Endometrial microvascular endothelial cells (primary cell): ENCODE measurements around the gene FBXO40. TPM values are rescaled to one million over a fixed set of nuclear protein-coding genes. Genes with fewer than 3 reads are reported as not detected.

Source experiments
- in situ Hi-C: cut with HindIII; loops from 2 replicates; pipeline ENCODE4 v1.10.0; 2017; ENCODE audit warnings: low sequenced_read_pairs, low pct_unique_long_range_greater_than_20kb; ENCODE audit errors: inconsistent ontology term
- total RNA-seq: library from RNA; depleted of rRNA; stranded (reverse); fragments of >200 nt; gene quantifications from one replicate; pipeline ENCODE4 v1.2.3, GENCODE V29; 2015; ENCODE audit errors: inconsistent ontology term

The FBXO40 gene
- total RNA-seq, 1 donor from 2014 or later, result not detected

GRCh38 chr3:121658716-121659435 lies 65.7 kb downstream of the FBXO40 start:
- in situ Hi-C loops, result no loop called here

GRCh38 chr3:121659586-121659985 lies 66.4 kb downstream of the FBXO40 start:
- in situ Hi-C loops, result no loop called here

GRCh38 chr3:121660356-121661171 lies 67.4 kb downstream of the FBXO40 start, which contains the start of gene HCLS1:
HCLS1 (minus strand) TSS chr3:121660903; CDS start chr3:121658347, 2,556 bp downstream.
- in situ Hi-C loops, result no loop called here

- in situ Hi-C loops, result no loop called here
Observed at GRCh38 chr3:121661376-121661775, 68.2 kb downstream of the FBXO40 start.

GRCh38 chr3:121662742-121663141 lies 69.6 kb downstream of the FBXO40 start:
- in situ Hi-C loops, result no loop called here

- in situ Hi-C loops, result no loop called here
Observed at GRCh38 chr3:121663171-121663847, 70.1 kb downstream of the FBXO40 start.

GRCh38 chr3:121665488-121665887 lies 72.3 kb downstream of the FBXO40 start:
- in situ Hi-C loops, result no loop called here

GRCh38 chr3:121667333-121667732 lies 74.2 kb downstream of the FBXO40 start:
- in situ Hi-C loops, result no loop called here

- in situ Hi-C loops, result no loop called here
Observed at GRCh38 chr3:121670676-121671075, 77.5 kb downstream of the FBXO40 start.

- in situ Hi-C loops, result no loop called here
Observed at GRCh38 chr3:121677141-121677540, 84.0 kb downstream of the FBXO40 start.

Other genes starting within 250 kb of the FBXO40 start
- 4.6 TPM for gene POLQ, start 47.4 kb upstream of the FBXO40 start, total RNA-seq
- gene ARGFX, start 25.4 kb upstream of the FBXO40 start, total RNA-seq, result not detected
- gene HCLS1, start 67.5 kb downstream of the FBXO40 start, total RNA-seq, result 113 TPM
- 15.1 TPM for gene GOLGB1, start 156.4 kb downstream of the FBXO40 start, total RNA-seq
- gene IQCB1, start 241.7 kb downstream of the FBXO40 start, total RNA-seq, result 8.4 TPM
- 3.7 TPM for gene EAF2, start 241.8 kb downstream of the FBXO40 start, total RNA-seq